Measurements from ENCODE around the gene GTF3C2. TPM values are rescaled to one million over a fixed set of nuclear protein-coding genes. Genes with fewer than 3 reads are reported as not detected.

The GTF3C2 gene
- total RNA-seq, 1 donor from 2014 or later, result 57.4 TPM

- H3K27me3 Mint-ChIP-seq (ENCODE audit: unreplicated experiment), result peaks cover 56% of the 10 kb centered on the region
- no peak for DNase-seq (ENCODE audit: extremely low spot score, unreplicated experiment)
- TF ChIP-seq CTCF (IDR thresholded peaks at IDR 0.05), result no peak
- H3K4me3 Mint-ChIP-seq (ENCODE audit: unreplicated experiment), result no peak overlapping the region
- no peak overlapping the region for H3K27ac Mint-ChIP-seq (ENCODE audit: unreplicated experiment)
- peaks cover 16% of the 10 kb centered on the region for H3K4me1 Mint-ChIP-seq (ENCODE audit: unreplicated experiment)
- no peaks in the 10 kb centered on the region for H3K36me3 Mint-ChIP-seq (ENCODE audit: unreplicated experiment)
- no peaks in the 10 kb centered on the region for H3K9me3 Mint-ChIP-seq (ENCODE audit: unreplicated experiment)
Measured at GRCh38 chr2:27290549-27290948, 66.0 kb downstream of the GTF3C2 start.

- peaks cover 71% of the 10 kb centered on the region for H3K27me3 Mint-ChIP-seq (ENCODE audit: unreplicated experiment)
Measured at GRCh38 chr2:27288610-27289009, 68.0 kb downstream of the GTF3C2 start.

GRCh38 chr2:27285481-27285880 lies 71.1 kb downstream of the GTF3C2 start:
- peaks cover 84% of the 10 kb centered on the region for H3K27me3 Mint-ChIP-seq (ENCODE audit: unreplicated experiment)
- H3K4me3 Mint-ChIP-seq (ENCODE audit: unreplicated experiment), result no peak overlapping the region
- H3K27ac Mint-ChIP-seq (ENCODE audit: unreplicated experiment), result no peak overlapping the region
- H3K36me3 Mint-ChIP-seq (ENCODE audit: unreplicated experiment), result no peaks in the 10 kb centered on the region
- H3K9me3 Mint-ChIP-seq (ENCODE audit: unreplicated experiment), result no peaks in the 10 kb centered on the region
- no peak for DNase-seq (ENCODE audit: extremely low spot score, unreplicated experiment)
- H3K4me1 Mint-ChIP-seq (ENCODE audit: unreplicated experiment), result no peaks in the 10 kb centered on the region
- no peak for TF ChIP-seq CTCF (IDR thresholded peaks at IDR 0.05)

More at GRCh38 chr2:27288610-27289009, 68.0 kb downstream of the GTF3C2 start:
- Mint-ChIP-seq H3K9me3 (ENCODE audit: unreplicated experiment) (no peaks in the 10 kb centered on the region), H3K4me1 (ENCODE audit: unreplicated experiment) (peaks cover 9% of the 10 kb centered on the region), H3K36me3 (ENCODE audit: unreplicated experiment) (no peaks in the 10 kb centered on the region), H3K27ac (ENCODE audit: unreplicated experiment) (no peak overlapping the region), H3K4me3 (ENCODE audit: unreplicated experiment) (no peak overlapping the region)
- no peak for DNase-seq (ENCODE audit: extremely low spot score, unreplicated experiment)
- TF ChIP-seq CTCF (IDR thresholded peaks at IDR 0.05), result no peak

- Mint-ChIP-seq H3K27ac (ENCODE audit: unreplicated experiment) (no peak overlapping the region), H3K9me3 (ENCODE audit: unreplicated experiment) (no peaks in the 10 kb centered on the region), H3K4me1 (ENCODE audit: unreplicated experiment) (peaks cover under 1% of the 10 kb centered on the region), H3K36me3 (ENCODE audit: unreplicated experiment) (no peaks in the 10 kb centered on the region), H3K27me3 (ENCODE audit: unreplicated experiment) (peaks cover 85% of the 10 kb centered on the region), H3K4me3 (ENCODE audit: unreplicated experiment) (no peak overlapping the region)
- no peak for TF ChIP-seq CTCF (IDR thresholded peaks at IDR 0.05)
- no peak for DNase-seq (ENCODE audit: extremely low spot score, unreplicated experiment)
Measured at GRCh38 chr2:27284996-27285395, 71.6 kb downstream of the GTF3C2 start.

- no peak for TF ChIP-seq CTCF (IDR thresholded peaks at IDR 0.05)
- Mint-ChIP-seq H3K36me3 (ENCODE audit: unreplicated experiment) (no peaks in the 10 kb centered on the region), H3K4me3 (ENCODE audit: unreplicated experiment) (no peak overlapping the region), H3K4me1 (ENCODE audit: unreplicated experiment) (peaks cover 2% of the 10 kb centered on the region), H3K9me3 (ENCODE audit: unreplicated experiment) (no peaks in the 10 kb centered on the region), H3K27me3 (ENCODE audit: unreplicated experiment) (peaks cover 79% of the 10 kb centered on the region), H3K27ac (ENCODE audit: unreplicated experiment) (no peak overlapping the region)
- no peak for DNase-seq (ENCODE audit: extremely low spot score, unreplicated experiment)
Measured at GRCh38 chr2:27282892-27283291, 73.7 kb downstream of the GTF3C2 start.

All from osteocyte (in vitro differentiated cells).